Gastroesophageal sphincter (tissue), 3 donors: ENCODE measurements around the gene SMAGP.

ENCODE experiments used
- EP300 ChIP-seq: sonication (generic); formaldehyde crosslinking; IDR thresholded peaks from one replicate; pipeline ENCODE4 v1.6.1; 2017; ENCODE audit warnings: antibody characterized with exemption, mild to moderate bottlenecking
- POLR2A ChIP-seq, 2 donors: fragments of 450-650 bp; IDR thresholded peaks; one replicate each; pipeline ENCODE4 v1.6.1; 2017; ENCODE audit warnings: antibody characterized with exemption in 2 of 2, mild to moderate bottlenecking in 2 of 2, moderate library complexity in 1 of 2
- POLR2AphosphoS5 ChIP-seq: sonication (generic); formaldehyde crosslinking; IDR thresholded peaks from one replicate; pipeline ENCODE4 v1.6.1; 2017; ENCODE audit warnings: antibody characterized with exemption
- TF ChIP-seq, protein P1 (sequence below), 4 experiments: fragments of 200-600 bp in 2 of 4; fragments of 450-650 bp in 2 of 4; sonication (generic) in 1 of 4; IDR thresholded peaks; one replicate each; pipeline ENCODE4 v1.5.1; 2017 to 2019; ENCODE audit warnings: antibody characterized with exemption in 4 of 4, mild to moderate bottlenecking in 2 of 4, moderate library complexity in 2 of 4

DNA sequence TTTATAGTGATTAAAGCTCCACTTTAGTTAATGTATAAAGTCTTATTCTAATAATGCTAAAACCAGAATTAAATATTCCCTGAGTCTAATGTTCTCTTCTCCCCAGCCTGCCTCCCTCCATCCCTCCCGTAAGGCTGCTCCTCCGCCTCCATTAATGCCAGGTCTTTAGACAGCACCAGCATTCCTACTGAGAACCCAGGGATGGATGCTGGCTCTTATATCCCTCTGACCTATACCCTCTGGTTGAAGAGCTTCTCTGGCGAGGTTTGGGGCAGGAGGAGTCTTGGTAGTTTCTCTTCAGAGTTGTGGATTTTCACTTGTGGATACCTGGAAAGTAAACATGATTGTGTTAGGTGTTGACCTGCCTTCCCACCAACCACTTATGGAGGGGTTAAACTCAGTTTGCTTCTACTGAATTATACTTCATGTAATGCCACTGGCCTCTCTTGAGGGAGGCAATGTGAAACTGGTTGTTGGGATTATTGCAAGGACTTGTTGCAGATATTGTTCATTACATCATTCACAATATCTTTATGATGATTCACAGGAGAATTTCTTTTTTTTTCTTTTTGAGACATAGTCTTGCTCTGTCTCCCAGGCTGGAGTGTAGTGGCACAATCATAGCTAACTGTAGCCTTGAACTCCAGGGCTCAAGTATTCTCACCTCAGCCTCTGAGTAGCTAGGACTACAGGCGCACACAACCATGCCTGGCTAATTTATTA, 11.1 kb upstream of the SMAGP start:
- TF ChIP-seq, protein P1, sequence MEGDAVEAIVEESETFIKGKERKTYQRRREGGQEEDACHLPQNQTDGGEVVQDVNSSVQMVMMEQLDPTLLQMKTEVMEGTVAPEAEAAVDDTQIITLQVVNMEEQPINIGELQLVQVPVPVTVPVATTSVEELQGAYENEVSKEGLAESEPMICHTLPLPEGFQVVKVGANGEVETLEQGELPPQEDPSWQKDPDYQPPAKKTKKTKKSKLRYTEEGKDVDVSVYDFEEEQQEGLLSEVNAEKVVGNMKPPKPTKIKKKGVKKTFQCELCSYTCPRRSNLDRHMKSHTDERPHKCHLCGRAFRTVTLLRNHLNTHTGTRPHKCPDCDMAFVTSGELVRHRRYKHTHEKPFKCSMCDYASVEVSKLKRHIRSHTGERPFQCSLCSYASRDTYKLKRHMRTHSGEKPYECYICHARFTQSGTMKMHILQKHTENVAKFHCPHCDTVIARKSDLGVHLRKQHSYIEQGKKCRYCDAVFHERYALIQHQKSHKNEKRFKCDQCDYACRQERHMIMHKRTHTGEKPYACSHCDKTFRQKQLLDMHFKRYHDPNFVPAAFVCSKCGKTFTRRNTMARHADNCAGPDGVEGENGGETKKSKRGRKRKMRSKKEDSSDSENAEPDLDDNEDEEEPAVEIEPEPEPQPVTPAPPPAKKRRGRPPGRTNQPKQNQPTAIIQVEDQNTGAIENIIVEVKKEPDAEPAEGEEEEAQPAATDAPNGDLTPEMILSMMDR (IDR thresholded peaks at IDR 0.05): no peak
- no peak for TF ChIP-seq POLR2AphosphoS5
- TF ChIP-seq POLR2A (IDR thresholded peaks at IDR 0.05): no peak
- no peak for TF ChIP-seq EP300
